Activated naive CD4-positive, alpha-beta T cell treated with anti-CD3 and anti-CD28 coated beads, Interleukin-2, amount 10 ng/mL, durations not matched to agents 7 days and 5 days (primary cell): ENCODE measurements around the gene ERGIC2.
"Not testable (repeated sequence)": the region's sequence is repeated elsewhere in the genome, so short reads cannot be mapped to it uniquely, and the experiment has no call there.

ENCODE experiments used
- CTCF ChIA-PET: fragments of 350-600 bp; sonication (Branson Sonifier 250); formaldehyde crosslinking; loops from one replicate; lab custom pipeline; 2021; ENCODE audit warnings: antibody characterized with exemption; lab: Charles Lee
- DNase-seq: peaks from one replicate; pipeline ENCODE4 v3.0.0-alpha.2; 2020
- H3K27ac Mint-ChIP-seq: one replicate; pipeline ENCODE4 v1.8.0; 2021; ENCODE audit warnings: mild to moderate bottlenecking, moderate library complexity, mixed read lengths
- H3K27me3 Mint-ChIP-seq: one replicate; pipeline ENCODE4 v1.8.0; 2021; ENCODE audit warnings: mild to moderate bottlenecking, mixed read lengths
- H3K36me3 Mint-ChIP-seq: one replicate; pipeline ENCODE4 v1.8.0; 2021; ENCODE audit warnings: mixed read lengths
- H3K4me1 Mint-ChIP-seq: one replicate; pipeline ENCODE4 v1.8.0; 2021; ENCODE audit warnings: mixed read lengths
- H3K4me3 Mint-ChIP-seq: one replicate; pipeline ENCODE4 v1.8.0; 2021; ENCODE audit warnings: mild to moderate bottlenecking, moderate library complexity, mixed read lengths
- H3K9me3 Mint-ChIP-seq: one replicate; pipeline ENCODE4 v1.8.0; 2021; ENCODE audit warnings: mixed read lengths

Gene ERGIC2

GRCh38 chr12:29396774-29397173 is 15.8 kb upstream of the ERGIC2 start:
- Mint-ChIP-seq H3K4me1 (no peaks in the 10 kb centered on the region), H3K27ac (no peak overlapping the region), H3K9me3 (no peaks in the 10 kb centered on the region), H3K27me3 (no peaks in the 10 kb centered on the region), H3K4me3 (no peak overlapping the region), H3K36me3 (no peaks in the 10 kb centered on the region)
- CTCF ChIA-PET: no interaction called here
- DNase-seq: no peak

GRCh38 chr12:29395356-29395755 is 14.4 kb upstream of the ERGIC2 start:
- peaks cover 11% of the 10 kb centered on the region for H3K4me1 Mint-ChIP-seq
- CTCF ChIA-PET: no interaction called here
- DNase-seq: no peak
- H3K36me3 Mint-ChIP-seq: peaks cover 6% of the 10 kb centered on the region
- H3K9me3 Mint-ChIP-seq: peaks cover 6% of the 10 kb centered on the region
- no peaks in the 10 kb centered on the region for H3K27me3 Mint-ChIP-seq
- no peak overlapping the region for H3K4me3 Mint-ChIP-seq
- H3K27ac Mint-ChIP-seq: no peak overlapping the region

- DNase-seq: peak; percentile 62
- not testable (repeated sequence) for H3K36me3 Mint-ChIP-seq, H3K9me3 Mint-ChIP-seq, H3K27me3 Mint-ChIP-seq
- Mint-ChIP-seq H3K27ac (peak overlapping the region; percentile 82), H3K4me1 (peaks cover 16% of the 10 kb centered on the region), H3K4me3 (peak overlapping the region; percentile 7)
- CTCF ChIA-PET: interaction anchor here (1.2 kb wide), 1 partner anchor 73 kb away, joined by 3 read pairs; no protein-coding TSS in a partner anchor
Observed at GRCh38 chr12:29390419-29390818, 9.4 kb upstream of the ERGIC2 start.

- no peaks in the 10 kb centered on the region for H3K27me3 Mint-ChIP-seq
- H3K36me3 Mint-ChIP-seq: peaks cover 9% of the 10 kb centered on the region
- DNase-seq: no peak
- peaks cover 6% of the 10 kb centered on the region for H3K9me3 Mint-ChIP-seq
- CTCF ChIA-PET: no interaction called here
- peak overlapping the region; percentile 82 for H3K27ac Mint-ChIP-seq
- H3K4me1 Mint-ChIP-seq: peaks cover 16% of the 10 kb centered on the region
- H3K4me3 Mint-ChIP-seq: no peak overlapping the region
Observed at GRCh38 chr12:29389295-29389919, 8.4 kb upstream of the ERGIC2 start.

DNA sequence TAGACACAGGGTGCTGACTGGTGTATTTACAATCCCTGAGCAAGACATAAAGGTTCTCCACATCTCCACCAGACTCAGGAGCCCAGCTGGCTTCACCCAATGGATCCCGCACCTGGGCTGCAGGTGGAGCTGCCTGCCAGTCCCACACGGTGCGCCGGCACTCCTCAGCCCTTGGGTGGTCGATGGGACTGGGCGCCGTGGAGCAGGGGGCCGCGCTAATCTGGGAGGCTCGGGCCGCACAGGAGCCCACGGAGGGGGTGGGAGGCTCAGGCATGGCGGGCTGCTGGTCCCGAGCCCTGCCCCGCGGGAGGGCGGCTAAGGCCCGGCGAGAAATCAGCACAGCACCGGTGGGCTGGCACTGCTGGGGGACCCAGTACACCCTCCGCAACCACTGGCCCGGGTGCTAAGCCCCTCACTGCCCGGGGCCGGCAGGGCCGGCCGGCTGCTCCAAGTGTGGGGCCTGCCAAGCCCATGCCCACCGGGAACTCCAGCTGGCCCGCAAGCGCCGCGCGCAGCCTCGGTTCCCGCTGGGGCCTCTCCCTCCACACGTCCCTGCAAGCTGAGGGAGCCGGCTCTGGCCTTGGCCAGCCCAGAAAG is 5.2 kb upstream of the ERGIC2 start:
- H3K27me3 Mint-ChIP-seq, CTCF ChIA-PET, H3K9me3 Mint-ChIP-seq, H3K4me3 Mint-ChIP-seq, DNase-seq, H3K36me3 Mint-ChIP-seq, H3K27ac Mint-ChIP-seq: not testable (repeated sequence)
- peaks cover 25% of the 10 kb centered on the region for H3K4me1 Mint-ChIP-seq

DNA sequence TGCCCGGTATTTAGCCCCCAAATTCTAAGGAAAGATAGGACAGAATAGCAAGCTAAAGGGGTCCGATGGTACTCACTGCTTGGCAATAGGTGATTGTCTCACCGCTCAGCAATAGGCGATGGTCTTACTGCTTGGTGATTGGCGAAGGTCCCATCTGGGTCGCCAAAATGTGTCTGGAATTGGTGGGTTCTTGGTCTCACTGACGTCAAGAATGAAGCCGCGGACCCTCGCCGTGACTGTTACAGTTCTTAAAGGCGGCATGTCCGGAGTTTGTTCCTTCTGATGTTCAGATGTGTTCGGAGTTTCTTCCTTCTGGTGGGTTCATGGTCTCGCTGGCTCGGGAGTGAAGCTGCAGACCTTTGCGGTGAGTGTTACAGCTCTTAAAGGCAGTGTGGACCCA is 4.2 kb upstream of the ERGIC2 start:
- H3K27me3 Mint-ChIP-seq, H3K4me3 Mint-ChIP-seq, H3K36me3 Mint-ChIP-seq, CTCF ChIA-PET, H3K9me3 Mint-ChIP-seq, H3K27ac Mint-ChIP-seq, DNase-seq: not testable (repeated sequence)
- H3K4me1 Mint-ChIP-seq: peaks cover 18% of the 10 kb centered on the region

GRCh38 chr12:29382251-29382650 is 1.3 kb upstream of the ERGIC2 start:
- Mint-ChIP-seq H3K27me3 (peaks cover 3% of the 10 kb centered on the region), H3K4me3 (peak overlapping the region; percentile 92), H3K27ac (no peak overlapping the region), H3K9me3 (no peaks in the 10 kb centered on the region), H3K4me1 (peaks cover 36% of the 10 kb centered on the region), H3K36me3 (peaks cover 4% of the 10 kb centered on the region)
- CTCF ChIA-PET: no interaction called here
- DNase-seq: no peak

DNA sequence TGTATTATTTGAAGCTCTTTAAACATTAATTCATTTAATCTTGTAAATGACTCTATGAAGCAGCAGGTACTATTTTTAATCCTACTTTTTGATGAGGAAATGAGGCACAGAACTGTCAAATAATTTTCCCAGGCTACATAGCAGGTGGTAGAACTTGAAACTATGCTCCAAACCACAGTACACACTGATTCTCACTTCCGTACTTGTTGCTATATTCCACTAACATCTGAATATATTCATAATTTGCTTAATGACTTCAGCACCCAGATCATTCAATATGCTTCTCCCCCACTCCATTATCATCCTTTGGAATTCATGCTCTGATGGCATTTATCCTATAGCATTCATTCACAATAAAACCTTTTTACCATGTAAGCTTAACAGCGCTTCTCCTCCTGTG is 4.9 kb downstream of the ERGIC2 start:
- Mint-ChIP-seq H3K4me1 (peaks cover 30% of the 10 kb centered on the region), H3K27me3 (no peaks in the 10 kb centered on the region), H3K9me3 (no peaks in the 10 kb centered on the region), H3K27ac (no peak overlapping the region), H3K4me3 (no peak overlapping the region), H3K36me3 (peaks cover 14% of the 10 kb centered on the region)
- no peak for DNase-seq
- CTCF ChIA-PET: no interaction called here

DNA sequence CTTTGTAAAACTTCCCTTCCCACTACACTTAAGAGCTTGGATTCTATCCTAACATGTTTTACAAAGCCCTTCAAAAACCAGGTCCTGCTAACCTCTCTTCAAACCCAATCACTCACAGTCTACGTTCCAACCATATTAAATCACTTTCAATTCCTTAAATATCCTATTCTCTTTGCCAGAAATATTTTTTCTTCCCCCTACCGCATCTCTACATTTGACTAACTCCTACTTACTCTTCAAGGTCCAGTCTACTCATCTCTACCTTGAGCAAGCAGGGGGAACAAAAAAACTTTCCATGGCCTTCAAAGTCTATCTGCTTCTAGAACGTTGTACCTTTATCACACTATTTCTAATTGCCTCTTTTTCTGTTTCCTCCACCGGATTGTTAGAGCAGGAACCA is 6.1 kb downstream of the ERGIC2 start:
- H3K4me1 Mint-ChIP-seq: peaks cover 24% of the 10 kb centered on the region
- no peaks in the 10 kb centered on the region for H3K27me3 Mint-ChIP-seq
- no peak overlapping the region for H3K4me3 Mint-ChIP-seq
- H3K36me3 Mint-ChIP-seq: peaks cover 16% of the 10 kb centered on the region
- H3K27ac Mint-ChIP-seq: no peak overlapping the region
- no peaks in the 10 kb centered on the region for H3K9me3 Mint-ChIP-seq
- CTCF ChIA-PET: no interaction called here
- no peak for DNase-seq

GRCh38 chr12:29374012-29374411 is 7.0 kb downstream of the ERGIC2 start:
- peaks cover 15% of the 10 kb centered on the region for H3K4me1 Mint-ChIP-seq
- no peak overlapping the region for H3K4me3 Mint-ChIP-seq
- H3K36me3 Mint-ChIP-seq: peaks cover 19% of the 10 kb centered on the region
- DNase-seq: no peak
- no peaks in the 10 kb centered on the region for H3K9me3 Mint-ChIP-seq
- H3K27ac Mint-ChIP-seq: no peak overlapping the region
- no peaks in the 10 kb centered on the region for H3K27me3 Mint-ChIP-seq
- CTCF ChIA-PET: no interaction called here

DNA sequence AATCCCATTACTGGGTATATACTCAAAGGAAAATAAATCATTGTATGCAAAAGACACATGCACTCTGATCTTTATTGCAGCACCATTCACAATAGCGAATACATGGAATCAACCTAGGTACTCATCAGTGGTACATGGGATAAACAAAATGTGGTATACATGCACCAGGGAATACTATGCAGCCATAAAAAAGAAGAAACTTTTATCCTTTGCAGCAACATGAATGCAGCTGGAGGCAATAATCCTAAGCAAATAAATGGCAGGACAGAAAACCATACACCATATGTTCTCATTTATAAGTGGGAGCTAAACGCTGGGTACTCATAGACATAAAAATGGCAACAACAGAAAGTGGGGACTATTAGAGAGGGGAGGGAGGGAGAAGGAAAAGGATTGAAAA is 15.9 kb downstream of the ERGIC2 start:
- Mint-ChIP-seq H3K4me1 (no peaks in the 10 kb centered on the region), H3K9me3 (peaks cover 2% of the 10 kb centered on the region), H3K27ac (no peak overlapping the region), H3K36me3 (peaks cover 39% of the 10 kb centered on the region), H3K27me3 (no peaks in the 10 kb centered on the region), H3K4me3 (no peak overlapping the region)
- no peak for DNase-seq
- CTCF ChIA-PET: no interaction called here

GRCh38 chr12:29354954-29355353 is 26.0 kb downstream of the ERGIC2 start:
- Mint-ChIP-seq H3K36me3 (peaks cover 22% of the 10 kb centered on the region), H3K27me3 (no peaks in the 10 kb centered on the region), H3K4me1 (no peaks in the 10 kb centered on the region), H3K4me3 (no peak overlapping the region), H3K9me3 (no peaks in the 10 kb centered on the region), H3K27ac (no peak overlapping the region)
- no peak for DNase-seq
- CTCF ChIA-PET: no interaction called here

- Mint-ChIP-seq H3K36me3 (peaks cover 24% of the 10 kb centered on the region), H3K4me3 (no peak overlapping the region), H3K4me1 (no peaks in the 10 kb centered on the region), H3K9me3 (no peaks in the 10 kb centered on the region), H3K27me3 (no peaks in the 10 kb centered on the region), H3K27ac (no peak overlapping the region)
- DNase-seq: no peak
- CTCF ChIA-PET: no interaction called here
Observed at GRCh38 chr12:29350080-29350479, 30.9 kb downstream of the ERGIC2 start.

GRCh38 chr12:29346769-29347421 is 34.1 kb downstream of the ERGIC2 start:
- CTCF ChIA-PET: no interaction called here
- Mint-ChIP-seq H3K9me3 (no peaks in the 10 kb centered on the region), H3K36me3 (peaks cover 34% of the 10 kb centered on the region), H3K27ac (no peak overlapping the region), H3K4me3 (no peak overlapping the region), H3K4me1 (no peaks in the 10 kb centered on the region), H3K27me3 (no peaks in the 10 kb centered on the region)
- DNase-seq: no peak
